ENCODE results near the gene GALK1. TPM values are rescaled to one million over a fixed set of nuclear protein-coding genes. Genes with fewer than 3 reads are reported as not detected.
"Not testable (repeated sequence)": the region's sequence is repeated elsewhere in the genome, so short reads cannot be mapped to it uniquely, and the experiment has no call there.

GALK1 gene
- polyA plus RNA-seq, 1 donor (not counting 4 experiments of a cell fraction or from before 2014, with no cell fraction given), result 1.3 TPM

GRCh38 chr17:75763269-75763607 lies 1.8 kb downstream of the GALK1 start:
- Histone ChIP-seq H3K9me3 (ENCODE audit: control insufficient read depth, low read depth, low read length) (no peaks in the 10 kb centered on the region), H3K27me3 (ENCODE audit: control insufficient read depth, extremely low read depth, insufficient read depth, low read length) (no peaks in the 10 kb centered on the region), H3K9me1 (ENCODE audit: control insufficient read depth, extremely low read depth, insufficient read depth, low read length) (no peaks in the 10 kb centered on the region), H3K4me1 (ENCODE audit: control insufficient read depth, extremely low read depth, insufficient read depth, low read length) (no peaks in the 10 kb centered on the region), H2AFZ (ENCODE audit: control insufficient read depth, low read length) (no peak overlapping the region), H3K27ac (ENCODE audit: control insufficient read depth, insufficient read depth, low read length) (no peak overlapping the region), H4K20me1 (ENCODE audit: control insufficient read depth, extremely low read depth, insufficient read depth, low read length) (peaks cover 13% of the 10 kb centered on the region), H3K9ac (ENCODE audit: control insufficient read depth, extremely low read depth, insufficient read depth, low read length) (no peak overlapping the region), H3K36me3 (ENCODE audit: control insufficient read depth in 2 of 2, extremely low read depth in 1 of 2, insufficient read depth in 2 of 2, low read length in 2 of 2) (peaks cover 8 to 13% of the 10 kb centered on the region in 2 experiments), H3K4me2 (ENCODE audit: control insufficient read depth, extremely low read depth, insufficient read depth, low read depth, low read length) (no peak overlapping the region), H3K79me2 (ENCODE audit: control insufficient read depth, insufficient read depth, low read length) (no peaks in the 10 kb centered on the region), H3K4me3 (ENCODE audit: control insufficient read depth in 2 of 3, extremely low read depth in 1 of 3, insufficient read depth in 2 of 3, low read depth in 1 of 3, low read length in 3 of 3) (no peak overlapping the region)
- FAIRE-seq (no peak), DNase-seq (ENCODE audit: low read depth, low spot score) (no peak)
- dilution Hi-C loops (cut with MboI; ENCODE audit: extremely low pct_ligation_motif_present, low sequenced_read_pairs), result no loop called here
- TF ChIP-seq, protein P1, sequence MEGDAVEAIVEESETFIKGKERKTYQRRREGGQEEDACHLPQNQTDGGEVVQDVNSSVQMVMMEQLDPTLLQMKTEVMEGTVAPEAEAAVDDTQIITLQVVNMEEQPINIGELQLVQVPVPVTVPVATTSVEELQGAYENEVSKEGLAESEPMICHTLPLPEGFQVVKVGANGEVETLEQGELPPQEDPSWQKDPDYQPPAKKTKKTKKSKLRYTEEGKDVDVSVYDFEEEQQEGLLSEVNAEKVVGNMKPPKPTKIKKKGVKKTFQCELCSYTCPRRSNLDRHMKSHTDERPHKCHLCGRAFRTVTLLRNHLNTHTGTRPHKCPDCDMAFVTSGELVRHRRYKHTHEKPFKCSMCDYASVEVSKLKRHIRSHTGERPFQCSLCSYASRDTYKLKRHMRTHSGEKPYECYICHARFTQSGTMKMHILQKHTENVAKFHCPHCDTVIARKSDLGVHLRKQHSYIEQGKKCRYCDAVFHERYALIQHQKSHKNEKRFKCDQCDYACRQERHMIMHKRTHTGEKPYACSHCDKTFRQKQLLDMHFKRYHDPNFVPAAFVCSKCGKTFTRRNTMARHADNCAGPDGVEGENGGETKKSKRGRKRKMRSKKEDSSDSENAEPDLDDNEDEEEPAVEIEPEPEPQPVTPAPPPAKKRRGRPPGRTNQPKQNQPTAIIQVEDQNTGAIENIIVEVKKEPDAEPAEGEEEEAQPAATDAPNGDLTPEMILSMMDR (optimal IDR thresholded peaks at IDR 0.05 in 1 of 3, IDR thresholded peaks at IDR 0.05 in 1 of 3, conservative IDR thresholded peaks at IDR 0.05 in 1 of 3; ENCODE audit: extremely low read depth in 1 of 3, insufficient read depth in 2 of 3, low read length in 3 of 3), result no peak
- no peak for TF ChIP-seq EZH2 (IDR thresholded peaks at IDR 0.05; ENCODE audit: low read length)

GRCh38 chr17:75762513-75763268 lies 2.3 kb downstream of the GALK1 start:
- Histone ChIP-seq H3K27ac (ENCODE audit: control insufficient read depth, insufficient read depth, low read length) (no peak overlapping the region), H4K20me1 (ENCODE audit: control insufficient read depth, extremely low read depth, insufficient read depth, low read length) (peaks cover 18% of the 10 kb centered on the region), H3K9me1 (ENCODE audit: control insufficient read depth, extremely low read depth, insufficient read depth, low read length) (no peaks in the 10 kb centered on the region), H3K4me3 (ENCODE audit: control insufficient read depth in 2 of 3, extremely low read depth in 1 of 3, insufficient read depth in 2 of 3, low read depth in 1 of 3, low read length in 3 of 3) (no peak overlapping the region), H3K36me3 (ENCODE audit: control insufficient read depth in 2 of 2, extremely low read depth in 1 of 2, insufficient read depth in 2 of 2, low read length in 2 of 2) (peaks cover 13 to 14% of the 10 kb centered on the region in 2 experiments), H3K4me1 (ENCODE audit: control insufficient read depth, extremely low read depth, insufficient read depth, low read length) (no peaks in the 10 kb centered on the region), H3K4me2 (ENCODE audit: control insufficient read depth, extremely low read depth, insufficient read depth, low read depth, low read length) (no peak overlapping the region), H2AFZ (ENCODE audit: control insufficient read depth, low read length) (no peak overlapping the region), H3K79me2 (ENCODE audit: control insufficient read depth, insufficient read depth, low read length) (no peaks in the 10 kb centered on the region), H3K27me3 (ENCODE audit: control insufficient read depth, extremely low read depth, insufficient read depth, low read length) (no peaks in the 10 kb centered on the region), H3K9me3 (ENCODE audit: control insufficient read depth, low read depth, low read length) (no peaks in the 10 kb centered on the region), H3K9ac (ENCODE audit: control insufficient read depth, extremely low read depth, insufficient read depth, low read length) (no peak overlapping the region)
- FAIRE-seq (no peak), DNase-seq (ENCODE audit: low read depth, low spot score) (no peak)
- TF ChIP-seq, protein P1 (optimal IDR thresholded peaks at IDR 0.05 in 1 of 3, IDR thresholded peaks at IDR 0.05 in 1 of 3, conservative IDR thresholded peaks at IDR 0.05 in 1 of 3; ENCODE audit: extremely low read depth in 1 of 3, insufficient read depth in 2 of 3, low read length in 3 of 3), result no peak
- no peak for TF ChIP-seq EZH2 (IDR thresholded peaks at IDR 0.05; ENCODE audit: low read length)
- dilution Hi-C loops (cut with MboI; ENCODE audit: extremely low pct_ligation_motif_present, low sequenced_read_pairs), result no loop called here

DNA sequence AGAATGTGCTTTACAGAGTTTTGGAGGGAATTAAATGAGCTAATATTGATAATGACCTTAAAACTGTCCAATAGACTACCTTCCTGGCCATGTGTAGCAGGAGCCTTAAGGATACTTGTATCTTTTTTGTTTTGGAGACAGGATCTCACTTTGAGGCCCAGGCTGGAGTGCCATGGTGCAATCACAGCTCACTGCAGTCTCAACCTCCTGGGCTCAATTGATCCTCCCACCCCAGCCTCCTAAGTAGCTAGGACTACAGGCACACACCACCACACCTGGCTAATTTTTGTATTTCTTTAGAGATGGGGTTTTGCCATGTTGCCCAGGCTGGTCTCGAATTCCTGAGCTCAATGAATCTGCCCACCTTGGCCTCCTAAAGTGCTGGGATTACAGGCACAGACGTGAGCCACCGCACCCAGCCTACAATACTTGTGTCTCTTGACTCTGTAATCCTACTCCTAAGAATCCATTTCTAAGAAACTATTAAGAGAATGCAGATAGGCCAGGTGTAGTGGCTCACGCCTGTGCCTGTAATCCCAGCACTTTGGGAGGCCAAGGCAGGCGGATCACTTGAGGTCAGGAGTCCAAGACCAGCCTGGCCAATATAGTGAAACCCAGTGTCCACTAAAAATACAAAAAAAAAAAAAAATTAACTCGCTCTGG lies 4.9 kb downstream of the GALK1 start:
- H3K4me3 ChIP-seq (ENCODE audit: control insufficient read depth in 2 of 3, extremely low read depth in 1 of 3, insufficient read depth in 2 of 3, low read depth in 1 of 3, low read length in 3 of 3); H3K79me2 ChIP-seq (ENCODE audit: control insufficient read depth, insufficient read depth, low read length); H3K9ac ChIP-seq (ENCODE audit: control insufficient read depth, extremely low read depth, insufficient read depth, low read length); H3K9me3 ChIP-seq (ENCODE audit: control insufficient read depth, low read depth, low read length); DNase-seq (ENCODE audit: low read depth, low spot score); H3K9me1 ChIP-seq (ENCODE audit: control insufficient read depth, extremely low read depth, insufficient read depth, low read length); H3K4me2 ChIP-seq (ENCODE audit: control insufficient read depth, extremely low read depth, insufficient read depth, low read depth, low read length); H2AFZ ChIP-seq (ENCODE audit: control insufficient read depth, low read length); dilution Hi-C loops (cut with MboI; ENCODE audit: extremely low pct_ligation_motif_present, low sequenced_read_pairs); H3K27ac ChIP-seq (ENCODE audit: control insufficient read depth, insufficient read depth, low read length); H3K27me3 ChIP-seq (ENCODE audit: control insufficient read depth, extremely low read depth, insufficient read depth, low read length); H3K4me1 ChIP-seq (ENCODE audit: control insufficient read depth, extremely low read depth, insufficient read depth, low read length); FAIRE-seq: not testable (repeated sequence)
- H3K36me3 ChIP-seq (ENCODE audit: control insufficient read depth in 2 of 2, extremely low read depth in 1 of 2, insufficient read depth in 2 of 2, low read length in 2 of 2), result peaks cover 31 to 36% of the 10 kb centered on the region in 2 experiments
- peaks cover 42% of the 10 kb centered on the region for H4K20me1 ChIP-seq (ENCODE audit: control insufficient read depth, extremely low read depth, insufficient read depth, low read length)
